Activated CD4-positive, alpha-beta T cell treated with anti-CD3 and anti-CD28 coated beads, Interleukin-2, Interleukin-4, amounts not matched to agents 100 ng/mL and 50 ng/mL, durations not matched to agents 16 hours and 8 hours (primary cell): ENCODE results near the gene MKNK1.
A peak's percentile ranks its signal among the peaks of the same experiment; 100 is the strongest.

Experiments used
- DNase-seq: peaks from one replicate; pipeline ENCODE4 v3.0.0-alpha.2; 2020; ENCODE audit warnings: low spot score

Gene MKNK1

DNA sequence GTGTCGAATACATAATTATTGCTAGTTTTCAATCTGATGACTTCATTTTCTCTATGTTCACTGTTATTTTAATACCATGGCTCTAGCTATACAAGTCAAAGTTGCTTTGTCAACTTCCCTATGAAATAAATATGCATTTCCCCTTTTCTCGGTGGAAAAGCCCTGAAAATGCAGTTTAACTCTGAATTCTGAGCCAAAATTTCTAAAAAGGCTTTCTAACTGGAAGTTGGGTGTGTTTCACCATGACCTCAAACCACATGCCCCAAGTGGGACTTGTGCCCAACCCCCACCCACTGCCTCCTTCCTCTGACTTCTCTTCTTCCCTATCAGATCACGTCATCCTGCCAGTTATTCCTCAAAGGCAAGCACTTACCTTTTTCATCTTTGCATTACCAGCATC lies 8.9 kb downstream of the MKNK1 start:
- DNase-seq: no peak

GRCh38 chr1:46594063-46594462 lies 10.0 kb downstream of the MKNK1 start:
- no peak for DNase-seq

DNA sequence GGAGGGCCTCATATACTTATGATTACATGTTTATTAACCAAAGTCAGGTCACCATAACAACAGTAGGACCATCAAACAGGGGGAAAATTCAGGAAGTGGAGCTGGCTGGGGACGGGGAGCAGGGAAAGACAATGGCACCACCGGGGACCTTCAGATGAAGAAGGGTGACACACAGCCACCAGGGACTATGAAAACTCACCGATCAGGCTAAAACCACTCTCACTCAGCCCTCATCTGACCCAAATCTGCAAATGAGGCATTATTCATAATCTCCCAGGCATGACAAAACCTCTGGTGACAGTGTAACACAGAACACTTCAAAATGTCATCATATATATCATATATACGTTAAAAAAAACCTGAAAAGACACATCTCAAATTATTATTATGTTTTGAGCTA lies 11.2 kb downstream of the MKNK1 start:
- no peak for DNase-seq

GRCh38 chr1:46589529-46589928 lies 14.5 kb downstream of the MKNK1 start:
- no peak for DNase-seq

DNA sequence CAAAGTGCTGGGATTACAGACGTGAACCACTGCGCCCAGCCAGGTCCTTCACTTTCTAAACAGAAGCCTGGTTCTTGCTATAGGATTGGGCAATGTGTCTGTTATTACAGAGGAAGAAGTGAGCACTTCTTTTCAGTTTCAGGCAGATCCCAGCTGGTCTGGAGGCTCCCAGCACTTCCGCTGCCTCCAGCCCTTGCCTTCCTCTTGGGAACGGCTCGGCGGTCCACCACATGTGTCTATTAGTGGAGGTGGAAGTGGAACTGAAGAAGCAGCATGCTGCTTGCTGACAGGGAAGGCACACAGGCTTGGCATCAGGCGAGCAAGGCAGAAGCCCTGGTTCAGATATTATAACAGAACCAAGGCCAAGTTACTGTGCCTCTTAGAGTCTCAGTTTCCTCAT lies 17.0 kb downstream of the MKNK1 start:
- no peak for DNase-seq

DNA sequence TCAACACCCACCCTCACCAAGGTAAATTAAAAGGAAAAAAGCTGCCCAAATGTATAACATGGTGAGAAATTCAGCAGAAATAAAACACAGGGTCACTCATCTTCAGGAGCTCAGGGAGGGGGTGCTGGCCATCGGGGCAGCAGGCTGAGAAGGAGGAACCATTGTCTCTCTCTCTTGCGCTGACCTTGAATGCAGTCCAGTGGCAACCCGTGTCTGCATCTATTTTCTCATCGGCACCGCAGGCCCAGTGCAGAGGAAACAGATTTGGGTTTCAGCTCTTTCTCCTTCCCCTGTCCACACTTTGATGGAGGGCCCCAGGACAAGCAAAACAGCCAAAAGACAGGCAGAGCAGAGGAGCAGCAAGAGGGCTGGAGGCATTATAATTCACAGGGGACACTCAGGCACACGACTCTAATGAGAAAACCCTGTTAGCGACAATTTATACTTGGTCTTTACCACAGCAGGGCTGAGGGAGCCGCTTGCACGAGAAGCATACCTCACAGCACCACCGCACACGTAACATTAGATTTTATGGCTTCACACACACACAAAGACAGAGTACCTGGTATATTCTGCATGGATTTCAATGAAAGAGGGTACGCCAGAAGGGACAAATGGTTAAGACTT lies 18.6 kb downstream of the MKNK1 start:
- no peak for DNase-seq

GRCh38 chr1:46583494-46583893 lies 20.6 kb downstream of the MKNK1 start:
- no peak for DNase-seq

DNA sequence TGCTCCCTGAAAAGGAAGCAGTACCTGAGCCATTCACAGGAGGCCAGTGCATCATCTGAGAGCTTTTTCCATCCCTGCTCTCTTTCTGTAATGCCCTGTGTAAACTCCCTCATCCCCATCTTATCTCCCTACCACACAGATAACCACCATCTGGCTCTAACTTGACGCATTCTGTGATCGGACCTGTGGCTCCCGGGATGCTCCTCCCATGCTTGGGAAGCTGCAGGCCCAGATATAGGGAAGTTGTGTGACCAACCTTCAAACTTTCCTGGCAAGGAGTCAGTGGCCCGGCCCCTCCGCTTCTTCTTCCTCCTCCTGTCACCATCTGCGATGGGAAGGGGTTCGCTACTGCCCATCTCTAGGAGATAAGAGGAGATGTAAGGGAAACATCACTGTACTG lies 21.1 kb downstream of the MKNK1 start:
- DNase-seq: no peak

- peak; percentile 64 for DNase-seq
Measured at GRCh38 chr1:46581681-46582455, 22.2 kb downstream of the MKNK1 start.

DNA sequence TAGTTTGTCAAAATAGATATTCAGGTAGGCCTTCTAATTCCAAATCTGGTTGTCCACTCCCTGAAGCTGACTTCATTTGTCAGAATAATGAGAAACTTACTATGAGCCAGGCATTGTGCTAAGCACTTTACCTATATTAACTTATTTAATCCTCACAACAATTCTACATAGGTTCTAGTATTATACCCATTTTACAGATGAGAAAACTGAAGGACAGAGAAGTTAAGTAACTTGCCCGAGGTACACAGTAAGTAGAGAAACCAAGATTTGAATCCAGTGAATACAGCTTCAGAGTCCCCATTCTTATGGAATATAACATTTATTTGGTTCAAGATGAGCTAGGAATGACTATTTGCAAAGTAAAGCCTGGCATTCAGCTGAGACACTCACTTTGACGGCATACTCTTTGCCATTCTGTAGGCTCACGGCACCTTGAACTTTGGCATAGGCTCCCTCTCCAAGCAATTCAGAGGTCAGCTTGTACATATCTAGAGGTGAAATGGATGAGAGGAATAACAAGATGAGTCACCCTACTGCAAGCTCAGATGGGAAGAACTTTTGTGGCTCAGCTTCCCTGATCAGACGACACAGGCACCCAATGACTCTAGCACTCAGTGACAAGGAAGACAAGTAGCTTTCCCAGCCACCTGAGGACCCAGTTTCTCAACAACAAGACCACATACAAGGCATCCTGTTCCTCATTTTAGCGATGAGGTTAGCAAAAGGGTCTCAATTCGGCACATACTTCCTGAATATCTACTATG lies 23.7 kb downstream of the MKNK1 start:
- no peak for DNase-seq

DNA sequence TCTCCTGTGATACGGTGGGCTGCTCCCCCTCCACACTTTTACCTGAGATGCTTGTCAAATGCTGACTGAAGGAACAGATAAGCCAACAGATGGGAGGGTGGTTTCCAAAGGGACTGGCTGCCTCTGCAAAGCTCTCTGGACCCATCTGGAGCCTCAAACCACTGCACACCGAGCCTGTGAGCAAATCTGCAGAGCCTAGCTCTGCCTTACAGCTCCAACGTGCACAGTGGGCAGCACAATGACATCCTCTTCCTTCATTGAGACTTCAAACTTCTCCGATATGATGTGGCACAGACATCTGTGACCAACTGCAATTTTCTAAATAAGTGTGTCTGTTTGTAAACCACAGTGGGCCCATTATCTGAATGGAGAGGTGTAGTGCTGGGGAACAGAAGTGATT lies 26.4 kb downstream of the MKNK1 start:
- peak; percentile 17 for DNase-seq

- DNase-seq: no peak
Measured at GRCh38 chr1:46576596-46576995, 27.5 kb downstream of the MKNK1 start.

DNA sequence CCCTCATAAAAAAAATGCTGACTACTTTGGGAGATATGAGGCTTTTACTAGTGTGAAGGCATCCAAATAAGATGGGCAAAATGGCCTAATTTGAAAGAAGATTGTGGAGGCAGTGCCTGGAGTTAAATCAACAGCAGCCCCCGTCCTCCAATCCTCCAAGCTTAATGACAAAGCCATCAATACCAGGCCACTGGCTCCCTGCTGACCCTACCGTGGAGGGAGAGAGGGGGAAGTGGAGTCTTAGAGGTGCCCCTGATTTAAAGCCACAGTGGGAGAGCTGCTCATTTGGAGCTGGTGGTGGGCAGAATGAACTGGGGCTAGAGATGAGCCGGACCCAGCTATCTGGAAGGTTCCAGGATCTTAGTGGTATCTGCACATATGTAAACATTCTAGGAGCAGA lies 28.3 kb downstream of the MKNK1 start:
- DNase-seq: no peak

GRCh38 chr1:46575300-46575699 lies 28.8 kb downstream of the MKNK1 start:
- DNase-seq: no peak

GRCh38 chr1:46571691-46572225 lies 32.3 kb downstream of the MKNK1 start:
- no peak for DNase-seq

DNA sequence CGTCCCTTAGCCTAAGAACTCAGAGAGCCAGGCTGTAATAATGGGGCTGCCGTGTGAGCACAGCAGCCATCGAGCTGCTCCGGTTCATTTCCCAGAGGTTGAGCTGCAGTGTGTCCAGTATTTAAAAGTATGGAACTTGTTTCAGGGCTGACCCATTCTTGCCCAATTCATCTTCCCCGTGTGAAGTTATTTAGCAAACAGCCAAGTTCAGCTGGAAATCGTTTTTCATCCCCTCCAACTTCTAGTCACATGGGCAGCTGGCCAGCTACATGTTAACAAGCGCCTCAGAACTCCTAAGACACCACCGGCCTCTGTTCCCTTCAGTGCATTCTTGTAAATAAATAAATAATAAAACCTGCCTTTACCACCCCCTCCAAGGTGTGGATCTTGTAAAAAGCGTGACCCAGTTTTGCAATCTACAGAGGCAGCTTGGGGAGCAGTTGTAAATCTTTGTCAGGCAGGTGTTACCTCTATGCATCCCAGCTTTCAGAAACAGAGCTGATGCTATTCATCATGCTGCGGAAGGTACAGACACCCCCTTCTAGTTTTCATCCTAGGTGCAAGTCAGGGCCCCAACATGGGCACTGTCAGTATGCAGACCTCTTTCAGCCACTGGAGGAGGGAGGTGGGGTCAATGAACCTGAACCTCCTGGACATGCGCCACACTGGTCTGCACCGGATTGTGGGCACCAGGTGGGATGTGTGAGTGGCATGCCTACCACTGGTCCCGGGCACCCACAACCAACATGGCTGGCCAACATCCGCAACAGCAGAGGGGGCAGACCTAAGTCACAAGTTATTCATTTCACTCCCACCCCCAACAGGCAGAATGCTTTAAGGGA lies 34.0 kb downstream of the MKNK1 start:
- DNase-seq: no peak

- DNase-seq: no peak
Measured at GRCh38 chr1:46569116-46569515, 35.0 kb downstream of the MKNK1 start.

GRCh38 chr1:46568461-46568891 lies 35.6 kb downstream of the MKNK1 start:
- DNase-seq: no peak

DNA sequence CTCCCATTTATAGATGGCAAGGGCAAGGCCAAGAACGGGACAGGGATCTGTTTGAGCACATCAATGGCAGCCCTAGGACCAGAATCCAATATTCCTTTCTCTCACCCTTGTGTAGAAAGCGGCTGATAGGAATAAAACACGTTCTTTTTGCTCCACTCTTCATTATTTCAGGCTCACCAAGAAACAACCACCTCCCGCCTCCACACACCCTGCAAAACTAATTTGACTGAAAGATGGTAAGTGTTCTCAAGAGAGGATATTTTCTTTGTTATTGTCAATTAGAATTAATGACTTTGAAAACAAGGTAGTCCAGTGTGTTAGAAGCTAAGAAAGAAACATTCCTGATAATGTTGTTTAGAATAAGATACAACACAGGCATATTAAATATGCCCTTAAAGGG lies 40.7 kb downstream of the MKNK1 start:
- DNase-seq: no peak

GRCh38 chr1:46562498-46562897 lies 41.6 kb downstream of the MKNK1 start:
- DNase-seq: no peak

- DNase-seq: no peak
Measured at GRCh38 chr1:46558966-46559365, 45.1 kb downstream of the MKNK1 start.
